NCI-H2107 treated with DMSO at 0.1 percent for 48 hours (cell line): ENCODE data around the gene TRIM16.
"Not testable (repeated sequence)": the region's sequence is repeated elsewhere in the genome, so short reads cannot be mapped to it uniquely, and the experiment has no call there.

Source experiments
- DNase-seq: peaks from one replicate; lab custom pipeline; 2025; ENCODE audit not compliant: unreplicated experiment; lab: John Stamatoyannopoulos, UW

Gene TRIM16

DNA sequence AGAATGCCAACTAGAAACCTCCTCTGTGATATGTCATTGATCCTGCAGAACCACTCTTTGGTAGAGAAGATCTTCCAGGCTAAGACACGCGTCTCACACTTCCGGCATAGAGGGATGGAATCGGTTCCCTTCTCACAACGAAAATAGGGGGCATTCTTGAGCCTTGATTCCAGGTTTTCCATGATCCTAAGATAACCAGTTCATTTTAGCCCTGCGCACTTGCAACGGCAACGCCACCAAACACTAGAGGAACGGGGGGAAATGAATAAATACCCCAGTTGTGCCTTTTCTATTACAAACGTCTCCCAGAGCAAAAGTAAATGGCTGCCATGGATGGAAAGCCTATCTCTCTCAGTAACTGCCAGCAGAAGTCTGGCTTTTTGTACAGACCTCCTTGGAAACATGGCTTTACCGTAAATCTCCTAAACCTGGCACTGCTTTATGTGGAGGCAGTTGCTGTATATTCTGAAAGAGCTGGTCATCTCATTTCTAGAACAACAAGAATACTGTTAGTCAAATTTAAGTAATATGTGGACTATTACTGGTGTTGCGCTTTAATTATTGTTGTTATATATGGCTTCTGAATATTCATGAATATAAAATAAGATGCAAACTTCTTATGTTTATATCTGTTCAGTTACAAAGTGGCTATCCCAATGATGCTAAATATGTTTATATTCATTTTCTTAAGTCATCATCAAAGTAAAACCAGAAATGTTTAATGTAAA lies 64.6 kb downstream of the TRIM16 start, which contains the start of gene FBXW10B:
Gene FBXW10B, minus strand, starts transcription at position 374 of the 728 bp plus-strand sequence. Its CDS starts 192 bp downstream, at position 182.
- not testable (repeated sequence) for DNase-seq

DNA sequence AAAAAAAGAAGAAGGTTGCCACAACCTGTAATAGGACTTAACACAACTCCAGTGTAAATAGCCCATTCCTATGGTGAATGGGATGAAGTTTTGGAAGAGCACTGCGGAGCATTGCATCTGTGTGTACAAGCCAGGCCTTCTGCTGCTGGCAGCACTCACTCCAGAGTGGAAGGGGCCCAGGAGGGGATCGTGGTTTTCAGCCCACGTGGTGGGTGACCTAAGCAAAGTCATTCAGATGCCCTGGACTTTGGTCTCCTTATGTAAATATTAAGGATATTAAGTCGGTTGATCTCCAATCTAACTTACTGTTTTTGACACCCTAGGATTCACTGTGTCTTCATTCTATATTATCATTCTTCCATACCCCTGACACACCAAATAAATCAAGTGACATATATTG lies 67.3 kb downstream of the TRIM16 start:
- DNase-seq, result not testable (repeated sequence)

DNA sequence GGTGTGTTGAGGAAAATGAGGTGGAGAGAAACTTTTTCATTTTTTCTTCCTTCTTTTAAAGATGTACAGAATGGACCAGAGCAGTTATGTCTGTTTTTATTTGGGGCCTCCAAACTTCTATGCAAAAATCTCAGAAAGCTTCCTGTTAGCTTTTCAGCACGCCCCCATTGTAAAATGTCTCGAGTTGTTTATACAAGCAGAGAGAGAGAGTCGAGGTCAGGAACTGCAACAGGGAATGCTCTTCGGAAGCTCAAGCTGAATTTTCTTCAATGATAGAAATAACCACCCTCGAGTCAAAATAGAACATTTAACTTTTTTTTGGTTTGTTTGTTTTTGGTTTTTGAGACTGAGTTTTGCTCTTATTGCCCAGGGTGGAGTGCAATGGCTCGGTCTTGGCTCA lies 68.3 kb downstream of the TRIM16 start:
- not testable (repeated sequence) for DNase-seq

DNA sequence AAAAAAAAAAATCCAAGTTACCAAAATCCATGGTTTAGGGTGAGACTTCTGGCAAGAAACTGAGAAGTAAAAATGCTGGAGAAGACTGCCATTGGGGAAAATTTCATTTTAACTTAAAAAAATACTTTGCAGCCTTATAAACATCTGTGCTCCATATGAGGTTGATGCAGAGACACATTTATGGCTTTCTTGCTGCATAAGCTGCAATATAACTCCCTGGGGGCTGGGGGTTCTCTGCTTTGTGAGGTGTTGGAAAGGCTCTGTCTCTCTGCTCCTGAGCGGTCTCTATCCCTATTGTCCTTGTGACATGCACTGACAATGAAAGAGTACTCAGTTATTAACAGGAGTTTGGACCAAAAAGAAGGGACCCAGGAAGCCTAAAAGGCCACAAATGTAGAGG lies 71.0 kb downstream of the TRIM16 start:
- not testable (repeated sequence) for DNase-seq

DNA sequence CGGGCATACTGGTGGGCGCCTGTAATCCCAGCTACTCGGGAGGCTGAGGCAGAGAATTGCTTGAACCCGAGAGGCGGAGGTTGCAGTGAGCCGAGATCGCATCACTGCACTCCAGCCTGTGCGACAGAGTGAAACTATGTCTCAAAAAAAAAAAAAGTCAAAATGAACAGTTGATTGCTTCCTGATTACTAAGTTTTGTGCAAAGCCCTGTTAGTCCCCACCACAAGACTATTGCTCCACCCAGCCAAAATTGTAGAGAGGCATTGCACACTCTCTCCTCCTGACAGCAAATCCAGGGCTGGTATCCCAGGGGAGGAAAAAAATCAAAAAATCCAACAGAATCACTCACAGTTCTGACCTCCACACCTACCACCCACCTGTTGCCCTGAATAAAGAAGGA lies 91.2 kb downstream of the TRIM16 start:
- not testable (repeated sequence) for DNase-seq

DNA sequence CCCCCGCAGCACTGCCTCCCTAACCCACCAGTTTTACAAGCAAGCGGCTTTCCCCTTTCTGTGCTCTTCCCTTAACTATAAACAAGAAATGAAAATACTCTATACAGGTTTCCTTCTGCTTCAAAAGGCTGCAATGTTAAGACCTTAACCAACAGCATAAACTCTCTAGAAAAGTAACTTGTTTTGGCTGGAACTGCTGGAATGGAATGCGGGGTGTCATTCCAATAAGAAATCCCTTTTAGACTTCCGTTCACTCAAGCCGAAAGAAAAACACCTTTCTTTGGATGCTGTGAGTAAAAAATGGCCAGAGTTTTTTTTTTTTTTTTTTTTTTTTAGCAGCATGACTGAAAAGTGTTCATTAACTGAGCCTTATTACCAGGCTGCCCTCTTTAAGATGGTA lies 92.1 kb downstream of the TRIM16 start:
- DNase-seq, result not testable (repeated sequence)

DNA sequence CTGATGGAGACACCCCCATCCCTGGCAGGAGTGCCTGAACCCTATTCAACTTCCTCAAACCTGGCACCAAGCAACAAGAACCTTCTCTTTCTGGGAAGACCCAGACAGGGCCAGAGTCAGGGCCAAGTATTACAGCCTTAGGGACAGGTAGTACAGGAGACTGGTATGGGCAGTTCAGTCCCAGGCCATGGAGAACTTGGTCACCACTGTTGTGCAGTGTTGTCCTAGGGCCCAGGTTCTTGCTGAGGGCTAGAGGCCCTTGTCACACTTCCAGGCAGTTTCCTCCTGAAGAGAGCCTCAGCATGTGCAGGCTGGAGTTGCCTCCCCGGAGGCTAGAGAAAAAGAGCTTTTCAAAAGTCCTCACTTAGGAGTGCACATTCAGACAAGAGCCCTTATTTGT lies 93.3 kb downstream of the TRIM16 start:
- not testable (repeated sequence) for DNase-seq

DNA sequence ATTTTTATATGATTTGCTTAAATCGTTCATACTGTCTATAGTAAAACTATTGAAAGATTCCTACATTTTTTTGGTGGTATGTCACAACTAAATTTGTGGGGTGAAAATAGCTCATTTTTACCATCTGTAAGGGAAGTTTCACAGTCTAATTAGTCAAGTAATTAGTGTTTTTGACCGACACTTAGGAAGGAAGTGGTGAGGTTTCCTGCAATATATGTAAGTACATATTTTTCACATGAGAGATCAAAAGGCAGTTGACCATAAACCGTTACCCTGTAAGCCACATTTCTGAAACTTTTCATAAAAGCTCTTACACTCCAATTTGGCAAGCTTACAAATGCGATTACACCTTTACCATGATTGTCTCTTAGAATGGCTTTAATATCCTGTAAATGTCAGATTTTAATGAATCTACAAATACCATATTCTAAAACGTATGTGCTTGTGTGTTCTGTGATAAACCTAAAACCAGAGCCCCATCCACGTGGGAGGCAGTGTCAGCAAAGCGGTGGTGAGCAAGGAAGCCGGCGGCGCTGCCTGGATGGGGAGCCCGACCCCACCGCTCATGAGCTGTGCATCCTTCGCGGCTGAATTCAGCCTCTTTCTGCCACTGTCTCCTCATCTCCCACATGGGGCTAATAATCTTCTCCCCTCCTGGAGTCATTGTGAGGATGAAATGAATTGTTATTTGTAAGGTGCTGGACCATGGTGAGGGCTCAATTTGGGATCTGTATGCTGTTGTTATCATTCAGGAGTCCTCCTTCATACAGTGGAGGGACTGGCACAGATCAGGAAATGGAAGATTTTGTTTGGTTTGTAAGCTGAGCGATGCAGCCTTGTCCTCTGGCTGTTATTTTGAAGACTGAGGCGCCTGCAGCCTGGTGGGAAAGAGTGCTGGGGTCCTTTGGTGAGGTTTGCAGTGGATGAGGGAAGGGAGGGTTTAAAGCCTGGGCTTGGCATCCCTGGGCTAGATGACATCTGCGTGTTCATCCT lies 94.3 kb downstream of the TRIM16 start:
- DNase-seq, result not testable (repeated sequence)

DNA sequence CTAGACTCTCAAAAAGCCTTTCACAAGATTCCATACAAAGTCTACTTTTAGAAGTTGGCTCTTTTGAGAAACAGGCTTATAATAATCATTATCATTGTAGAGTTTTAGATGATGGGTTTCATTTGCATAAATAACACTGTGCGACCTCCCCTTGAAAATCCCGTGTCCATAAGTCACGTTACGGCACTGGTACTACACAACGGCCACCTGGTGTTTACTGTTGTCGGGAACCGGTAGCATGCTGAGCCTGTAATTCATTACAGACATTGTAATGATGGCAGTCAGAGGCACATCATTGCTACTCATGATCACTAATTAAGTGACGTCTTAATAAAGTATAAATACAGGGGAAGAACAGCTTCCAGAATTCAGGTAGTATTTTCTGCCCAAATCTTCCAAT lies 96.1 kb downstream of the TRIM16 start:
- not testable (repeated sequence) for DNase-seq

DNA sequence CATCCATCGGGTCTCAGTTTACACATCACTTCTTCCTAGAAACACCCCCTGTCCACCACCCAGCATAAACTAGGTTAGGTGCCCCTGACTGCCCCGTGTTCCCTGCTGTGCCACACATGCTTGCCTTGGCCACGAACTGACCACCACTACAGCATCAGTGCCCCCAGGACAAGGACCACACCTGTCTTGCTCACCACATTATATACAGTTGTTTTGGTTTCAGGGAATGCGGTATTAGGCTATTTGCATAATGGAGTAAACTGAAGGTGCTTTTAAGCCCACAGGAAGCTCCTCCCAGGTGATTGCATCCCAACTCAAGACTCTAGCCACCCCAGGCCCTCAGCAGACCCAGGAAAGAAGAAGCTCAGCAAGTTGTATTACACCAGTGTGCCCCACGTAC lies 100.8 kb downstream of the TRIM16 start:
- not testable (repeated sequence) for DNase-seq

DNA sequence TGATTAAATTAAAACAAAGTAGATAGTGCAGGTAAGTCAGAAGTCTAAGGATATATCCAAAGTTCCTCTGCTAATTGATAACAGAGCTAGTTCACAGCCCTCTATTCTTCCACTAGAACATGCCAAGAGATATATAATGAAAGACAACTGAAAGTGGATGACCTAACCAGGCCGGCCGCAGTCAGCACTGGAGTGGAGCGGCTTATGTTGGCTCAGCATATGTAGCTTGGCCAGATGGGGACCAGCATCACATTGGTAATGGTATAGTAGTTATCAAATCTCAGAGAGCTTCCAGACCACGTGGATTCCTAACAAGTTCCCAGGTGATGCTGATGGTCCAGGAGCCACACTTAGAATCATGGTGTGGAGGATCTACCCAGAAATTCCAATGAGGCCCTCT lies 102.6 kb downstream of the TRIM16 start:
- DNase-seq, result not testable (repeated sequence)
